Transverse colon (tissue), 4 donors: ENCODE results near the gene SMAD6. TPM values are rescaled to one million over a fixed set of nuclear protein-coding genes. Genes with fewer than 3 reads are reported as not detected.

Experiments
- DNase-seq: peaks from one replicate; pipeline ENCODE4 v3.0.0-alpha.2; 2019
- H3K27ac ChIP-seq, 4 donors: fragments of 200-600 bp; sonication (generic); 2 replicates each; pipeline ENCODE4 v1.5.1; 2016 to 2018; ENCODE audit warnings: inconsistent platforms in 4 of 4
- H3K27me3 ChIP-seq: fragments of 200-600 bp; sonication (generic); 2 replicates; pipeline ENCODE4 v1.5.1; 2017; ENCODE audit warnings: inconsistent platforms
- H3K36me3 ChIP-seq, 4 donors: fragments of 200-600 bp; sonication (generic); 2 replicates each; pipeline ENCODE4 v1.5.1; 2017 to 2019; ENCODE audit warnings: inconsistent platforms in 4 of 4
- H3K4me1 ChIP-seq, 4 donors: fragments of 200-600 bp; sonication (generic); 2 replicates each; pipeline ENCODE4 v1.5.1; 2017 to 2020; ENCODE audit warnings: inconsistent platforms in 4 of 4
- H3K4me3 ChIP-seq, 4 donors: fragments of 200-600 bp; sonication (generic); 1 replicate in 1 of 4; 2 replicates in 3 of 4; pipeline versions ENCODE4 v1.5.1 to v1.6.1; 2017 to 2019; ENCODE audit warnings: inconsistent platforms in 4 of 4
- H3K9me3 ChIP-seq, 2 donors: fragments of 200-600 bp; sonication (generic); 2 replicates each; pipeline ENCODE4 v1.5.1; 2017 to 2019; ENCODE audit warnings: inconsistent platforms in 2 of 2
- CTCF ChIP-seq, 5 experiments: fragments of 200-600 bp in 3 of 5; fragments of 450-650 bp in 2 of 5; sonication (generic) in 3 of 5; IDR thresholded peaks; 1 replicate in 2 of 5; 2 replicates in 3 of 5; pipeline ENCODE4 v1.5.1; 2016 to 2017; ENCODE audit warnings: antibody characterized with exemption in 5 of 5, inconsistent platforms in 3 of 5, mild to moderate bottlenecking in 2 of 5, moderate library complexity in 1 of 5
- EP300 ChIP-seq: sonication (generic); formaldehyde crosslinking; IDR thresholded peaks from one replicate; pipeline ENCODE4 v1.6.1; 2017; ENCODE audit warnings: antibody characterized with exemption, low read depth
- POLR2A ChIP-seq: fragments of 450-650 bp; IDR thresholded peaks from one replicate; pipeline ENCODE4 v1.6.1; 2016; ENCODE audit warnings: antibody characterized with exemption, mild to moderate bottlenecking, moderate library complexity
- POLR2AphosphoS5 ChIP-seq, 3 donors: sonication (generic); formaldehyde crosslinking; IDR thresholded peaks; one replicate each; pipeline ENCODE4 v1.6.1; 2016; ENCODE audit warnings: antibody characterized with exemption in 3 of 3
- WGBS, 2 donors: methylation state at CpG; one replicate each; pipeline ENCODE4 v1.1.5; 2018; ENCODE audit warnings: low coverage in 1 of 2; 5-methylcytosine and 5-hydroxymethylcytosine counted together
- in situ Hi-C, 4 donors: fragments of 200-750 bp; cut with MboI; loops; one replicate each; pipeline versions ENCODE4 v1.15.0 to v1.15.1; 2017; ENCODE audit warnings: low sequenced_read_pairs in 3 of 4, low pct_ligation_motif_present in 1 of 4, low pct_unique_long_range_greater_than_20kb in 1 of 4
- intact Hi-C: fragments of 100-400 bp; cut with DNase I; formaldehyde crosslinking; loops from one replicate; pipeline ENCODE4 v1.15.1; 2023; ENCODE audit warnings: low total_unique reads
- total RNA-seq, 4 donors: library from RNA; depleted of rRNA; stranded (reverse); fragments of >200 nt; gene quantifications; one replicate each; pipeline ENCODE4 v1.1.0, GENCODE V29; 2016

SMAD6 gene
- total RNA-seq, 4 donors from 2014 or later, result 6.7 to 214 (median 9.3) TPM

DNA sequence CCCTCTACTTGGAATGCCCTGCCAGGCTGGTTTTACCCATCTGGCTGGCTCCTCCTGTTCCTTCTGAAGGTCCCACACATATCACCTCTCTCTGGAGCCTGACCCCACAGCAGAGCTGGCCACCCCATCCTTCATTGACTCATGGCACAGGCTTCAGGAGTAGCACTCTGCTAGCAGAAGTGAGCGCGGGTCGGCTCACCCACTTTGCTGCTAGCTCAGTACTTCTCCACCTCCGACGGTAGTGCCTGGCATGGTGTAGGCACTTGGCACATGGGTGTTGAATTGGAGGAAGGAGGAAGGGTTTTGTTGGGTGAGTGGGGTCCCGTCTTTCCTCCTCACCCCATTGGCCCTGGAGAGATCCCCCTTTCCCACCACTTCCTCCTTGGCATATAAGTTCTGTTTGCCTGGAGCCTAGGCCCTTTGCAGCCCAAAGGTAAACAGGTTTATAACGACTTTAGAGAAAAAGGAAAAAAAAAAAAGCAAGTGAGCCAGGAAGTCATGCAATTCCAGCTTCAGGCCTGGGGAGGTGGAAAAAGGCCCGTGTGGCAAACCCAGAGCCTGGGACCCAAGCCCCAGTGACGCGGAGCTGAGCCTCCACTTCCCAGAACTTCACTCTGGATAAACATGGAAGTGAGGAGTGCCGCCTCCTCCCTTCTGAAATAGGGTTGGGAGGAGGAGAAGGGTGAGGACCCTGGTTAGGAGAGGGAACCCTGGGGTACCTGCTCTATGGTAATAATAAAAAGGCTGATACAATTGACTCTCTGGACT lies 35.4 kb downstream of the SMAD6 start:
- no peaks in the 10 kb centered on the region for H3K27me3 ChIP-seq
- no peak overlapping the region for H3K4me3 ChIP-seq
- intact Hi-C loops, result no loop called here
- H3K9me3 ChIP-seq, result no peaks in the 10 kb centered on the region
- 50 to 70% methylated on average over 2 to 11 of the region's 11 CpGs for WGBS, 2 donors
- in situ Hi-C loops, result no loop called here
- TF ChIP-seq POLR2AphosphoS5 (IDR thresholded peaks at IDR 0.05) (no peak), POLR2A (no peak), EP300 (no peak), CTCF (IDR thresholded peaks at IDR 0.05) (no peak)
- H3K4me1 ChIP-seq, result peaks cover 7 to 40% (median 17%) of the 10 kb centered on the region in 4 donors
- no peak for DNase-seq
- H3K27ac ChIP-seq, result no peak overlapping the region
- no peaks in the 10 kb centered on the region for H3K36me3 ChIP-seq

- Histone ChIP-seq H3K36me3 (no peaks in the 10 kb centered on the region), H3K4me3 (no peak overlapping the region), H3K27ac (no peak overlapping the region), H3K9me3 (no peaks in the 10 kb centered on the region), H3K4me1 (peaks cover 7 to 40% (median 17%) of the 10 kb centered on the region in 4 donors), H3K27me3 (no peaks in the 10 kb centered on the region)
- intact Hi-C loops, result no loop called here
- in situ Hi-C loops, result no loop called here
- DNase-seq, result no peak
- TF ChIP-seq EP300 (no peak), CTCF (IDR thresholded peaks at IDR 0.05) (no peak), POLR2A (no peak), POLR2AphosphoS5 (IDR thresholded peaks at IDR 0.05) (no peak)
- 92 to 100% methylated on average over 4 to 10 of the region's 10 CpGs for whole genome bisulfite sequencing, 2 donors
These were observed 36.1 kb downstream of the SMAD6 start for GRCh38 chr15:66738116-66738515.

- H3K4me1 ChIP-seq, result peaks cover 7 to 35% (median 16%) of the 10 kb centered on the region in 4 donors
- no peak overlapping the region for H3K27ac ChIP-seq
- WGBS, 2 donors, result 92 to 93% methylated on average over 3 to 10 of the region's 10 CpGs
- no peaks in the 10 kb centered on the region for H3K36me3 ChIP-seq
- TF ChIP-seq POLR2AphosphoS5 (IDR thresholded peaks at IDR 0.05) (no peak), EP300 (no peak), CTCF (IDR thresholded peaks at IDR 0.05) (no peak)
- H3K4me3 ChIP-seq, result no peak overlapping the region
- in situ Hi-C loops, result no loop called here
- DNase-seq, result no peak
- intact Hi-C loops, result no loop called here
- H3K27me3 ChIP-seq, result no peaks in the 10 kb centered on the region
- H3K9me3 ChIP-seq, result no peaks in the 10 kb centered on the region
These were observed 36.6 kb downstream of the SMAD6 start for GRCh38 chr15:66738595-66738994.

DNA sequence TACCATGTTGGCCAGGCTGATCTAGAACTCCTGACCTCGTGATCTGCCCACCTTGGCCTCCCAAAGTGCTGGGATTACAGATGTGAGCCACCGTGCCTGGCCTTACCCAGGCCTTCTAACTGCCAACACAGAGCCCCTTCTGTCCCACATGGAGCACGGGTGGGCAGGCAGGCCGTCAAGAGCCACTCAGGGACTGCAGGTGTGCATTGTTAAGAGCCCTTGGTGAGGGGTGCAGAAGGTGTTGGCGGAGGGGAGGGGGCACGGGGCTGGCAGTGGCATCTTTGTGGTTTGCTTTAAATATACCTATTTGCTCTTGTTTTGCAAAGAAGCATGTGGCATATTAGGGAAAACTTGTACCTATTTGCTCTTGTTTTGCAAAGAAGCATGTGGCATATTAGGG lies 37.3 kb downstream of the SMAD6 start:
- intact Hi-C loops, result no loop called here
- WGBS, 2 donors, result 82% methylated on average over 6 of the region's 6 CpGs; no CpG with 5 or more reads in 1 of the 2 donors
- Histone ChIP-seq H3K36me3 (no peaks in the 10 kb centered on the region), H3K9me3 (no peaks in the 10 kb centered on the region), H3K4me3 (no peak overlapping the region), H3K4me1 (peaks cover 7 to 32% (median 13%) of the 10 kb centered on the region in 4 donors), H3K27ac (no peak overlapping the region), H3K27me3 (no peaks in the 10 kb centered on the region)
- DNase-seq, result no peak
- no peak for TF ChIP-seq CTCF (IDR thresholded peaks at IDR 0.05)
- no peak for TF ChIP-seq EP300
- no peak for TF ChIP-seq POLR2AphosphoS5 (IDR thresholded peaks at IDR 0.05)
- TF ChIP-seq POLR2A, result no peak
- in situ Hi-C loops, result no loop called here
